ENCODE data around the gene SMC5.
"Not testable (repeated sequence)": the region's sequence is repeated elsewhere in the genome, so short reads cannot be mapped to it uniquely, and the experiment has no call there.

SMC5 gene

GRCh38 chr9:70263421-70263820 is 4.6 kb downstream of the SMC5 start:
- DNase-seq (ENCODE audit: low read depth in 2 of 2), result no peak

DNA sequence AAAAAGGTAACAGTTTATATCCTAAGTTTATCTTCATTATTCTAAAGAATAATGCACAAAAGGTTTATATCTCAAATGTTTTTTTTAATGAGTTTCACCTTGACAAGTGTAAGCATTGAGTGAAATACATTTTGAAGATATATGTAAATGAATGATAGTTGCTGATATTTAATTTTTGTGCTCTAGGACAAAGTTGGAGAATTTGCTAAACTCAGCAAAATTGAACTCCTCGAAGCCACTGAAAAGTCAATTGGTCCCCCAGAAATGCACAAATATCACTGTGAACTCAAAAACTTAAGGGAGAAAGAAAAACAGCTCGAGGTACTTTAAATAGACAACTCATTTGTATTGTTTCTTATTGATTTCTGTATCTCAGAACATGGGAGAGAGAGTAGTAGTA is 19.5 kb downstream of the SMC5 start:
- DNase-seq (ENCODE audit: low read depth in 2 of 2), result no peak

DNA sequence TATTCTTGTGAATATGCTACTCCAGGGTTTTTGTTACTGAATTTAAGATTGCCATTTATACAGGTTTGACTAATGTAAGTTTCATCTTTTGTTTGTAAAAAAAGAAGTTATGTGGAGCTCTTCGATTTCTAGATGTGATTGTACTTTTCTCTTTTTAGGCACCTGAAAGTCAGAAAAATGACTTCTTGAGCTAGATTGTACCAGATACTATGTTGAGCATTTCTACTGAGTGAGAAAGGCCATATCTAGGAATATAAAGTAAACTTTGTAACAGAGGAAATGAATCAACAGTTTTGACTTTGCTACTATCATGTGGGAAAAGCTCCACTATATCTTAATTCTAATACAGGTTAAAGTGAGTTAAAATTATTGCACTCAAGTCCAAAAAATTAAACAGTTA is 25.1 kb downstream of the SMC5 start:
- no peak for DNase-seq (ENCODE audit: low read depth in 2 of 2)

DNA sequence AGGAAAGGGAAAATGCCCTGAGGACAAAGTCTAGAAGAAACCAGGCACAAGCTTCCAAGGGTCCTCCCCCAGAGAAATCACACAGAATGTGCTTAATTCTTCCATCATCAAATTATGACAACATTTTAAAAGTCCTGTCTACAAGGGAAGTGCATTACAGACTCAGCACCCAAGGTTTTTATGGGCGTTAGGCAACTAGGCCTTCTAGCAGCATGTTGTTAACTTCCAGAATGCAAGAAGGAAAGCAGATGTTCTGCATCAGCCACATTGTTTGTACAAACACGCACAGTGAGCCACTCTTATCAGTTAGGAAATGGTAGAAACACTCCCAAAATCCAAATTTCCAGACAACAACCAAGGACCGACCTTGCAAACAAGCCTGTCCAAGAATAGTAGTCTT is 26.5 kb downstream of the SMC5 start:
- DNase-seq (ENCODE audit: low read depth in 2 of 2), result no peak

DNA sequence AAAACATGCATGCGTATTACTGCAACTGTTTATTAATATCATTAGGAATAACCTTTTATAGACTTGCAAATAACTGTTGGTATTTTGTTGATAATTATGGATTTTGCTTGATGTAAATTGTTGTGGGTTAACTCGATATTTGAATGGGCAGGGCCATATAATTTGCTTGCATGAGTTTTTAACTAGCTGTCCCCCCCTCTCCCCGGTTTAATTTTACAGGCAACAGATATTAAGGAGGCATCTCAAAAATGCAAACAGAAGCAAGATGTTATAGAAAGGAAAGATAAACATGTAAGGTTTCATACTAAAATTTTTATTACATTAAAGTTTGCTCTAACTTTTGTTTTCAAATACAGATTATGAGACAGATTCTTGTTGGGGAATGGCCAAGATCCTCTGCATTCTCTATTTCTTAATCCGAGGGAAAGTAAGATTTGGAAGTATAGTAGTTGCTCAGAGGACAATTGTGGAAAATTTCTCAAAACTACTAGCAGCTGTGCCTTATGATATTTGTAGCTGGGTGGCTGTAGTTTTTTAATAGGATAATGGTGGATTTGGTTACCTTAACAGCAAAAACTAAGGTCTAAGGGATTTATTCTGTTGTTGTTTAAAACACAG is 27.3 kb downstream of the SMC5 start:
- DNase-seq (ENCODE audit: low read depth in 2 of 2), result no peak

GRCh38 chr9:70290626-70291025 is 31.8 kb downstream of the SMC5 start:
- DNase-seq (ENCODE audit: low read depth in 2 of 2), result no peak

GRCh38 chr9:70291446-70291845 is 32.7 kb downstream of the SMC5 start:
- no peak for DNase-seq (ENCODE audit: low read depth in 2 of 2)

DNA sequence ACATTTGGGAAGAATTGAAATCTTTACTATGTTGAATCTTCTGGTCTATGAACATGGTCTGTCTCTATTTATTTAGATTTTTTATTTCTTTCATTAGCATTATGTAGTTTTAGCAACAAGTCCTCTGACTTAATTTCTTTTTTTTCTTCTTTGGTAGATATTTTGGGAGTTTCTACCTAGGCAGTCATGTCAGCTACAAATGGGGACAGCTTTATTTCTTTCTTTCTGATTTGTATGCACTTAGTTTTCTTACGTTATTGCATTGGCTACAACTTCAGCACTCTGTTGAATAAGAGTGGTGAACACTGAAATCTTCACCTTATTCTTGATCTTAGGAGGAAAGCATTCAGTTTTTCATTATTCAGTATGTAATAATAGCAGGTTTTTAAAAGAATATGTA is 33.5 kb downstream of the SMC5 start:
- no peak for DNase-seq (ENCODE audit: low read depth in 2 of 2)

DNA sequence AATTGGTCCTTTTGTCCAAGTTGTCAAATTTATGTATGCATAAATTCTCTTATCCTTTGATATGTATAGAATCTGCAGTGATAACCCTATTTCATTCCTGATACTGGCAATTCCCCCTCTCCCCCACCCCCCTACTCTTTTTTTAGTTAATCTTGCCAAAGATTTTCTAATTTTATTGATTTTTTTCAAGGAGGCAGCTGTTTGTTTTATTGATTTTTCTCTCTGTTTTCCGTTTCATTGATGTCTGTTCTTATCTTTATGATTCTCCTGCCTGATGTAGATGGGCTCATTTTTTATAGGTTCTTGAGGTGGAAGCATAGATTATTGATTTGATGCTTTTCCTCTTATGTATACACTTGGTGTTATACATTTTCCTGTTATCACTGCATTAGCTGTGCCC is 34.4 kb downstream of the SMC5 start:
- no peak for DNase-seq (ENCODE audit: low read depth in 2 of 2)

- DNase-seq (ENCODE audit: low read depth in 2 of 2), result no peak
Measured at GRCh38 chr9:70297141-70297540, 38.4 kb downstream of the SMC5 start.

- no peak for DNase-seq (ENCODE audit: low read depth in 2 of 2)
Measured at GRCh38 chr9:70298245-70298771, 39.5 kb downstream of the SMC5 start.

DNA sequence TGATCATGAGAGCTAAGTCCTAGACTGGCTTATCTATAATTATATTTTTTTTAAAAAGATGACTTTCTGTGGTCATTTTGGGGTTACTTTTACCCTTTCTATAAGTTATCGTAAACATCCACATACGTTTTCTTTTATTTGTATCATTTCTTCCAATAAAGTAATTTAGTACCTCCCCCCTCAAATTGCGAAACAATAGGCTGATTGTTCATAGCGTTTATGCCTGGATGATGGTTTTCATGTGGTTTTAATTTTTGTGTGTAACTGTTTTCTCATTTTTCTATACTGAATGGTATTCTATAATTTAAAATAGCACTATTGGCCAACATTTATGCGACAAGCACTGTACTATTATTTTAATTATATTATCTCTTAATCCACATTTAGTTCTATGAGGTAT is 44.5 kb downstream of the SMC5 start:
- DNase-seq (ENCODE audit: low read depth in 2 of 2), result no peak

GRCh38 chr9:70304810-70305209 is 46.0 kb downstream of the SMC5 start:
- no peak for DNase-seq (ENCODE audit: low read depth in 2 of 2)

DNA sequence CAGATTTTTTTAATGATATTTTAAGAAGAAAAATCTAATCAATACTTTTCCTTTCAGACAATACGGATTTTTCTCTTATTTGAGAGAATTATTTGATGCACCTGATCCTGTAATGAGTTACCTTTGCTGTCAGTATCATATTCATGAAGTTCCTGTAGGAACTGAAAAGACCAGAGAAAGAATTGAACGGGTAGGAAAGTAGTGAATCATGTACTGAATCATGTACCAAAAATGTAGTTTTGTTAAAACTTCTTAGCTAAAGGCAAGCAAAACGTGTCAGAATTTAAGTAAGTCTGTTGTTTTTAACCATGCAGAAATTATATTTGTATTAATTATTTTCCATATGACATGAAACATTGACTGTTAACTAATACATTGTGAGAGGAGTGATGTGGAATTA is 56.6 kb downstream of the SMC5 start:
- DNase-seq (ENCODE audit: low read depth in 2 of 2), result no peak

DNA sequence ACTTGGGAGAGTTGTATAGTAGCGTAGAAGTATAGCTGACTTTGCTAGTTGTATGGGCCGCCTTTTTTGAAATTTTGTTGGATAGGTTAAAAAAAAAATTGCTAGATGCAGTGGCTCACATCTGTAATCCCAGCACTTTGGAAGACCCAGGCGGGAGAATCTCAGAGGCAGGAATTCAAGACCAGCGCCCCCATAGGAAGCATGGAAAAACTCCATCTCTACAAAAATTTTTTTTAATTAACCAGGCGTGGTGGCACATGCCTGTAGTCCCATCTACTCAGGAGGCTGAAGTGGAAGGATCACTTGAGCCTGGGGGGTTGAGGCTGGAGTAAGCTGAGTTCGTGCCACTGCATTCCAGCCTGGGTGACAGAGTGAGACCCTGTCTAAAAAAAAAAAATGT is 59.2 kb downstream of the SMC5 start:
- DNase-seq (ENCODE audit: low read depth in 2 of 2), result no peak

DNA sequence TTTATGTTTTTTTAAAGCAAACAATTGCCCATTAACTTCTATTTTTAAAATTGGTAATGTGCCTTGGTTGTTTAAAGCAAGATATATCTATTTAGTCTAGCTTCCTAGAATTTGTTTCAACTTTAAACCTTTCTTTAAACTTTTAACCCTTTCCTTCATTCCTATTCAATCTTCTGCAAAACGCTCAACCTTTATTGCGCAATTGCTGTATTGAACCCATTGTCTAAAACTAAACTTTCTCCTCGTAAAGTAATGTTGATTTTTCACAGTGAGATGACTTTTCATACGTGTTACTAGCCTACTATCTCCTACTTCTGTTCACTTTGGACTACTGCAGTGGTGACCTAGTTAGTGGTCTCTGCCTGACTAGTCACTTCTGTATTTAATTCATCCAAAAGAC is 63.3 kb downstream of the SMC5 start:
- no peak for DNase-seq (ENCODE audit: low read depth in 2 of 2)

DNA sequence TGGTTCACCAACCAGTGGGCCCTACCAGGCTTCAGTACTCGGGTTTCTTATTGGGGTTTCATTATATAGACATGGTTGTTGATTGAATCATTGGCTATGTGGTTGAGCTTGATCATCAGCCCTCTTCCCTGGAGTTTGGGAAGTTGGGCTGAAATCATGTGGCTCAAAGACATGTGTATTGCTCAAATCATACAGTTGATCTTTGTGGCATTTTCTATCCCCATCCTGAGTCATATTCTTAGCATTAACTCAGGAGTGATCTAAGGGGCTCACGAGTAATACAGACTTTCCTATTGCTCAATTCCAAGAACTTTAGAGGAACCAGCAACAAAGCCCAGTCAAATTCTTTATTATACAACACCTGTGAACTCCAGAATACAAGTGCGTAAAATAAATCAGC is 66.2 kb downstream of the SMC5 start:
- no peak for DNase-seq (ENCODE audit: low read depth in 2 of 2)

DNA sequence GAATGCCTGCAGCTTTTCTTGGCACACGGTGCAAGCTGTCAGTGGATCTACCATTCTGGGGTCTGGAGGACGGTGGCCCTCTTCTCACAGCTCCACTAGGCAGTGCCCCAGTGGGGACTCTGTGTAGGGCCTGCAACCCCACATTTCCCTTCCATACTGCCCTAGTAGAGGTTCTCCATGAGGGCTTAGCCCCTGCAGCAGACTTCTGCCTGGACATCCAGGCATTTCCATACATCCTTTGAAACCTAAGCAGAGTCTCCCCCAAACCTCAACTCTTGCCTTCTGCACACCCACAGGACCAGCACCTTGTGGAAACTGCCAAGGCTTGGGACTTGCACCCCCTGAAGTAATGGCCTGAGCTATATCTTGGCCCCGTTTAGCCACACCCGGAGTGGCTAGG is 69.8 kb downstream of the SMC5 start:
- DNase-seq (ENCODE audit: low read depth in 2 of 2), result not testable (repeated sequence)

DNA sequence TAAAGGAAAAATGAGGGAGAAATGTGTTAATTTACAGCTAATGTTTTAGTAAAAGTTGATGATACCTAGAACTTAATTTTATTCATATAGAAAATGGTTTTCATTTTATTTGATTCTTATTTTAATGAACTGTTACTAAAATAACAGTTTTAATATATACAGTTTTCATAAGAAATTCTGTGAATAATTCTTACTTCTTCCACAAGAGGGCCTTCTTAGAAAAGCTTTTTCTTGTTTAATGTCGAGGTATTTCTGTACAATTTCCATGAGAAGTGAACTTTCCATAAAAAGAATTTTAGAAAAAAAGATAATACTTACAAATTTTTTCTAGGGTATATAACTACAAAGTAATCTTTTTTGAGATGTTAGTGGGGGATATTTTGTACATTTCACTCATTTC is 81.8 kb downstream of the SMC5 start:
- DNase-seq (ENCODE audit: low read depth in 2 of 2), result no peak

GRCh38 chr9:70347046-70347445 is 88.3 kb downstream of the SMC5 start:
- no peak for DNase-seq (ENCODE audit: low read depth in 2 of 2)

DNA sequence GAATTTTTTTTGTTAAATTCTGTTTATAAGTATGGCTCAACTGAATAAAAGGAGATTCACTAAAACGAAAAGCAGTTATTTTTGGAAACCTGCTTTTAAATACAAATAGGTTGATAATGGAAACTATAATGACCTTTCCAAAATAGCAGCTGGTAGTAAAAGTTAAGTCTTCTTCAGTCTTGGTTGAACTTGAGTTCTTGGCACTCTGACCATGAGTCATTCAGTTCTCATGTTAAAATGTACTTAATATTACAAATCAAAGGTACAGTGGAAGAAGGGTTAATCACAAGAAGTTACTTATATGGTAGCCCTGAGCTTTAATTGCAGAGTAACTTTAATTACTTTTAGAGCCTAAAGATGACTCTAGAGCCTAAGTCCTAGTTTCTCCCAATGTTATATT is 93.6 kb downstream of the SMC5 start:
- no peak for DNase-seq (ENCODE audit: low read depth in 2 of 2)

GRCh38 chr9:70352802-70353201 is 94.0 kb downstream of the SMC5 start:
- no peak for DNase-seq (ENCODE audit: low read depth in 2 of 2)

DNA sequence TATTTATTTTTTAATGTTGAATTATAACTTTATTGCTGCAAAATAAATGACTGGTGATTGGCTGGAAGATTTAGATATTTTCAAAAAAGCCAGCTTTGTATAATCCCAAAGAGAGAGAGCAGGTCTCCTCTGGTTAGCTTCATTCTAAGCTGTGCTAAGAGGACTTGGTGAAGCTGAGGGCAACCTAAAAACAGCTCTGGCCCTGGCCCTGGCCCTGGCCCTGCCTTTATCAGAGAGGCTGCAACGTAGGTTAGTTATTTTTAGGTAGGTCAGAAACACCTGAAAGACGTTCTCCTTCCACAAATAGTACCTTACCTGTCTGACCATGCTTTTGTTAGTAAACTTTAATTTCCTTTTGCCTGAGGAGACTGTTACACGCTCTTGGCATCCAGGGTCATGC is 97.0 kb downstream of the SMC5 start:
- no peak for DNase-seq (ENCODE audit: low read depth in 2 of 2)

DNA sequence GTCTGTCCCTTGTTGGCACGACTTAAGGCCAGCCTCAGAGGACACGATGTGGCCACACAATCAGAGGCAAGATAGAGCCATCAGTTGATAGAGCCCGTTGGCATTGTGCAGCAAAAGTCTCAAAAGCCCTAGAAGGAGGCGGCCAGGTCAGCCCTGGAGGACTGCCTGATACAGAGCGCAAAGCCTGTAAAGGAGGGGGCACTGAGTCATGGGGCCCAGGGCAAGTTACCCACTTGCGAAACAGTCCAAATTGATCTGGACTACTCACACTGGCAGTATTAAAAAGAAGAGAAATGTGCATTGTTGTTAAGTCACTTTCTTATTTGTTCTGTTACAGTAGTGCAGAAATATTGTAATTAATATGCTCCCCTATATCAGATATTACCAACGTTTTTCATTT is 104.2 kb downstream of the SMC5 start:
- DNase-seq (ENCODE audit: low read depth in 2 of 2), result no peak
